ENCODE measurements around the gene ANKRD10. TPM values are rescaled to one million over a fixed set of nuclear protein-coding genes. Genes with fewer than 3 reads are reported as not detected.

The ANKRD10 gene
- total RNA-seq, 6 experiments from 2014 or later: 40.4 to 56.2 (median 44.3) TPM

GRCh38 chr13:110904748-110905147 is 10.1 kb downstream of the ANKRD10 start:
- ATAC-seq: no peak
- no peak overlapping the region for H3K27ac ChIP-seq
- 81% methylated on average over 7 of the region's 7 CpGs for WGBS (ENCODE audit: insufficient coverage, low coverage, low lambda C conversion rate, missing lambda C conversion rate)
- no peaks in the 10 kb centered on the region for H3K27me3 ChIP-seq
- intact Hi-C loops (cut with DNase I): no loop called here
- no peak for TF ChIP-seq CTCF (IDR thresholded peaks at IDR 0.05)
- no peak for TF ChIP-seq POLR2A (IDR thresholded peaks at IDR 0.05)
- H3K36me3 ChIP-seq: peaks cover 0 to 32% (median 3%) of the 10 kb centered on the region in 4 donors
- no peak overlapping the region for H3K4me3 ChIP-seq
- peaks cover 0 to 27% (median 8%) of the 10 kb centered on the region in 4 donors for H3K4me1 ChIP-seq
- H3K9me3 ChIP-seq: no peaks in the 10 kb centered on the region
- DNase-seq: no peak

GRCh38 chr13:110902370-110902769 is 12.5 kb downstream of the ANKRD10 start:
- Histone ChIP-seq H3K36me3 (peaks cover 0 to 33% (median 3%) of the 10 kb centered on the region in 4 donors), H3K9me3 (no peaks in the 10 kb centered on the region), H3K4me3 (no peak overlapping the region), H3K4me1 (peaks cover 0 to 7% (median under 1%) of the 10 kb centered on the region in 4 donors), H3K27me3 (no peaks in the 10 kb centered on the region), H3K27ac (no peak overlapping the region)
- WGBS (ENCODE audit: insufficient coverage, low coverage, low lambda C conversion rate, missing lambda C conversion rate): 94% methylated on average over 2 of the region's 2 CpGs
- no peak for ATAC-seq
- DNase-seq: no peak
- intact Hi-C loops (cut with DNase I): no loop called here
- no peak for TF ChIP-seq POLR2A (IDR thresholded peaks at IDR 0.05)
- no peak for TF ChIP-seq CTCF (IDR thresholded peaks at IDR 0.05)

- peaks cover 0 to 16% (median 9%) of the 10 kb centered on the region in 4 donors for H3K36me3 ChIP-seq
- intact Hi-C loops (cut with DNase I): no loop called here
- no peaks in the 10 kb centered on the region for H3K4me1 ChIP-seq
- H3K27me3 ChIP-seq: no peaks in the 10 kb centered on the region
- TF ChIP-seq POLR2A (IDR thresholded peaks at IDR 0.05) (no peak), CTCF (IDR thresholded peaks at IDR 0.05) (no peak)
- no peak for DNase-seq
- H3K9me3 ChIP-seq: no peaks in the 10 kb centered on the region
- no peak for ATAC-seq
- no peak overlapping the region for H3K4me3 ChIP-seq
- WGBS (ENCODE audit: insufficient coverage, low coverage, low lambda C conversion rate, missing lambda C conversion rate): 91% methylated on average over 6 of the region's 6 CpGs
- H3K27ac ChIP-seq: no peak overlapping the region
Observed at GRCh38 chr13:110897521-110897920, 17.3 kb downstream of the ANKRD10 start.

- ATAC-seq: no peak
- intact Hi-C loops (cut with DNase I): no loop called here
- no CpG with 5 or more reads among the region's 1 CpG for WGBS (ENCODE audit: insufficient coverage, low coverage, low lambda C conversion rate, missing lambda C conversion rate)
Observed at GRCh38 chr13:110897014-110897413, 17.9 kb downstream of the ANKRD10 start.

More at GRCh38 chr13:110897014-110897413, 17.9 kb downstream of the ANKRD10 start:
- Histone ChIP-seq H3K4me3 (no peak overlapping the region), H3K36me3 (peaks cover 0 to 20% (median 10%) of the 10 kb centered on the region in 4 donors), H3K9me3 (no peaks in the 10 kb centered on the region), H3K27ac (no peak overlapping the region), H3K4me1 (no peaks in the 10 kb centered on the region), H3K27me3 (no peaks in the 10 kb centered on the region)
- TF ChIP-seq POLR2A (IDR thresholded peaks at IDR 0.05) (no peak), CTCF (IDR thresholded peaks at IDR 0.05) (no peak)
- no peak for DNase-seq
